Left ventricle myocardium inferior (tissue), 1 donor: ENCODE data around the gene SNRK. TPM values are rescaled to one million over a fixed set of nuclear protein-coding genes. Genes with fewer than 3 reads are reported as not detected.

Experiments
- DNase-seq: peaks from one replicate; pipeline ENCODE4 v3.0.0-alpha.2; 2020
- H3K27ac ChIP-seq: fragments of 200-600 bp; replicated peaks from 2 replicates; pipeline ENCODE4 v1.8.0; 2021
- H3K27me3 ChIP-seq: fragments of 200-600 bp; 2 replicates; pipeline ENCODE4 v1.8.0; 2021; ENCODE audit warnings: low read depth
- H3K36me3 ChIP-seq: fragments of 200-600 bp; 2 replicates; pipeline ENCODE4 v1.8.0; 2021
- H3K4me1 ChIP-seq: fragments of 200-600 bp; 2 replicates; pipeline ENCODE4 v1.8.0; 2021
- H3K4me3 ChIP-seq: fragments of 200-600 bp; 2 replicates; pipeline ENCODE4 v1.8.0; 2021; ENCODE audit warnings: mild to moderate bottlenecking, moderate library complexity
- H3K9me3 ChIP-seq: fragments of 200-600 bp; replicated peaks from 2 replicates; pipeline ENCODE4 v1.8.0; 2021
- intact Hi-C: fragments of 100-400 bp; cut with micrococcal nuclease; formaldehyde crosslinking; loops from one replicate; pipeline ENCODE4 v1.11.0; 2022
- total RNA-seq: library from RNA; stranded (reverse); fragmentation: NEBNext Ultra II Directional; extraction: Animal tissue kit (Norgen Biotek cat#: 25700); gene quantifications from one replicate; pipeline ENCODE4 v1.2.1, GENCODE V29; 2021
- TF ChIP-seq, protein P1 (sequence below): fragments of 200-600 bp; IDR thresholded peaks from 2 replicates; pipeline ENCODE4 v1.8.0; 2021; ENCODE audit warnings: antibody characterized with exemption, mild to moderate bottlenecking, borderline replicate concordance
- donor health status: DM: no; HTN: yes; CAD: no; lungs with severe emphysema.

SNRK gene
- total RNA-seq, 1 donor from 2014 or later = 23.1 TPM

DNA sequence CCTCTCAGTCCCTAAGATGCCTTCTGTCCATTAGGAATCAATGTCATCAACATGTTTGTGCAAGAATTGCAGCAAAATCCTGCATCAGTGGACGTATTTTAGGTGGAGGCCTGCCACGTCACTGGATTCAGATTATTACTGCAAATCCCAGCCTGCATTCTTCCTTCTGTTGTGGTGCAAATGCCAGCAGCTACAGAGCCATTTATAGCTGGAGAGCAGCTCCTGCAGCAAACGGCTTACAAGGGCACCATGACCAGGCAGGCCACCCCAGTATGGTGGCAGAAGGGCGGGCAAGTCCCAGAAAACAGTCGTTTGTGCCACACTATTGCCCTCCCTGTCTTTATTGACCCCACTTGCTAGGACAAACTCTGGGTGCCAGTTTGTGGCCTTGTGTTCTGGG, 74.7 kb downstream of the SNRK start:
- Histone ChIP-seq H3K9me3 (peaks cover 6% of the 10 kb centered on the region), H3K4me3 (no peak overlapping the region), H3K36me3 (no peaks in the 10 kb centered on the region), H3K27ac (peak overlapping the region; percentile 74), H3K4me1 (peaks cover 36% of the 10 kb centered on the region), H3K27me3 (no peaks in the 10 kb centered on the region)
- TF ChIP-seq, protein P1, sequence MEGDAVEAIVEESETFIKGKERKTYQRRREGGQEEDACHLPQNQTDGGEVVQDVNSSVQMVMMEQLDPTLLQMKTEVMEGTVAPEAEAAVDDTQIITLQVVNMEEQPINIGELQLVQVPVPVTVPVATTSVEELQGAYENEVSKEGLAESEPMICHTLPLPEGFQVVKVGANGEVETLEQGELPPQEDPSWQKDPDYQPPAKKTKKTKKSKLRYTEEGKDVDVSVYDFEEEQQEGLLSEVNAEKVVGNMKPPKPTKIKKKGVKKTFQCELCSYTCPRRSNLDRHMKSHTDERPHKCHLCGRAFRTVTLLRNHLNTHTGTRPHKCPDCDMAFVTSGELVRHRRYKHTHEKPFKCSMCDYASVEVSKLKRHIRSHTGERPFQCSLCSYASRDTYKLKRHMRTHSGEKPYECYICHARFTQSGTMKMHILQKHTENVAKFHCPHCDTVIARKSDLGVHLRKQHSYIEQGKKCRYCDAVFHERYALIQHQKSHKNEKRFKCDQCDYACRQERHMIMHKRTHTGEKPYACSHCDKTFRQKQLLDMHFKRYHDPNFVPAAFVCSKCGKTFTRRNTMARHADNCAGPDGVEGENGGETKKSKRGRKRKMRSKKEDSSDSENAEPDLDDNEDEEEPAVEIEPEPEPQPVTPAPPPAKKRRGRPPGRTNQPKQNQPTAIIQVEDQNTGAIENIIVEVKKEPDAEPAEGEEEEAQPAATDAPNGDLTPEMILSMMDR = no peak
- intact Hi-C loops = no loop called here
- no peak for DNase-seq

DNA sequence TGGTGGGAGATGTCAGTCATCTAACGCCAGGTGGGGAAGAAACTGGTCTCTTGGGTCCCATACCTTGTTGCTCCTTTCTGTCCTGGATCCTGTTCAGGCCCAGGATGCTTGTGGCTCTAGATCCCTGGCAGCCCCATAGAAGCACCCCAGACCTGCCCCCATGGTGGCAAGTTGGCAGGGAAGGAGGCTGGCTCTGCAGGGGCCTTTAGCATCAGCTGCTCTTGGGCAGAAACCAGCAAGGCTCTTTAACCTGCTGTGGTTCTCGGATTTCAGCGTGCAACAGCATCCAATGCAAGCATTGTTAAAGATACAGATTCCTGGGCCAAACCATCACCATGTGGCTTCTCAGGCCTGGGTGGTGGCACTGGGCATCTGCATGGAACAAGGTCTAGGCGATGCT, 75.8 kb downstream of the SNRK start:
- TF ChIP-seq, protein P1 = no peak
- Histone ChIP-seq H3K27ac (peak overlapping the region; percentile 74), H3K4me3 (no peak overlapping the region), H3K4me1 (peaks cover 44% of the 10 kb centered on the region), H3K36me3 (no peaks in the 10 kb centered on the region), H3K9me3 (no peaks in the 10 kb centered on the region), H3K27me3 (no peaks in the 10 kb centered on the region)
- DNase-seq = no peak
- intact Hi-C loops = no loop called here

DNA sequence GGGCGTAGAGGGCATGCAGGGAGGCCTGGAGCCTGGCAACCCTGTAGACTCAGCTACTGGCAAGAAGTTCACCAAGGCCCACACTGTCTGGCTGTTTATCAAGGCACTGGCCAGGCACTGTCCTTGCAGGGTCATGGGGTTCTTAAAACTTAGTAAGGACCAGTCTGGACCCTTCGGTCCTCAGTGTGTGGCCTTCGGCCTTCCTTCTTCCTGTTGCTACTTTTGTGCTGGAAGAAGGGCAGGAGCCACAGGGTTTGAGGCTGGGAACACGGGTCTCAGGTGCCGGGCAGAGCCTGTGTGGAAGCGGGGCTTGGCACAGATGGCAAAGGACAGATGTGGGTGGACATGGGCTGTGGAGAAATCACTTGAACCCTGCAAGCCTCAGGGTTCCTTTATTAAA, 76.6 kb downstream of the SNRK start:
- TF ChIP-seq, protein P1 = no peak
- Histone ChIP-seq H3K36me3 (no peaks in the 10 kb centered on the region), H3K4me1 (peaks cover 44% of the 10 kb centered on the region), H3K4me3 (no peak overlapping the region), H3K27me3 (no peaks in the 10 kb centered on the region), H3K27ac (peak overlapping the region; percentile 74), H3K9me3 (no peaks in the 10 kb centered on the region)
- no peak for DNase-seq
- intact Hi-C loops = no loop called here

DNA sequence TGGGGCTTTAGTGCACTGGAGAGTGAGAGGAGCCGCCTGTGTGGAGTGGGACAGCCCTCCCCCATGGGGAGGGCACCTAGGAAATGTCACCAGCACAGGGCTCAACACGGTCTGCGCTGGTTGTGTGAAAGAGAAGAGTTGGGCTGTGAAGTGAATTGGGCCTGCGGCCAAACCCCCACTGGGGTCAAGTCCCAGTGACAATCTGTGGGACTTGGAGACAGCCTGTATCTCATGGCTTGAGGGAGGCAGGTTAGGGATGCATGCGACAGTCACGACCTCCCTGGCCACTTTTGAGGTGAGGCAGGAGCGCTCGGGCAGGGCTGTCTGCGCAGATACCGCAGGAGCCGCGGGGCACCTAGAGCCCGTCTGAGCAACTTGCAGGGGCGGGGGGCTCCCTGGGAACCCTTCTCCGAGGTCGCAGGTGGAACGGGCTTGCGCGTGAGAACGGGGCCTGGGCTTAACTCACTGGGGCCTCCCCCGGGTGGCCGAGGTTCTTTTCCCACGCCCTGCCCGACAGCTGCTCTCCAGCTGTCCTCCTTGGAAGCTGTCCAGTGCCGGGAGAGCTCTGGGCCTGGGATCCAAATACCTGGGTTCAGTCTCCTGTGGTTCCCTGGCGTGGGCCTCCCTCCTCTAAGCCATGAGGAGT, 77.4 kb downstream of the SNRK start:
- no peaks in the 10 kb centered on the region for H3K27me3 ChIP-seq
- peak overlapping the region; percentile 74 for H3K27ac ChIP-seq
- no peak overlapping the region for H3K4me3 ChIP-seq
- peaks cover 44% of the 10 kb centered on the region for H3K4me1 ChIP-seq
- H3K9me3 ChIP-seq = no peaks in the 10 kb centered on the region
- intact Hi-C loops = no loop called here
- TF ChIP-seq, protein P1 = no peak
- no peaks in the 10 kb centered on the region for H3K36me3 ChIP-seq
- peak; percentile 75 for DNase-seq

DNA sequence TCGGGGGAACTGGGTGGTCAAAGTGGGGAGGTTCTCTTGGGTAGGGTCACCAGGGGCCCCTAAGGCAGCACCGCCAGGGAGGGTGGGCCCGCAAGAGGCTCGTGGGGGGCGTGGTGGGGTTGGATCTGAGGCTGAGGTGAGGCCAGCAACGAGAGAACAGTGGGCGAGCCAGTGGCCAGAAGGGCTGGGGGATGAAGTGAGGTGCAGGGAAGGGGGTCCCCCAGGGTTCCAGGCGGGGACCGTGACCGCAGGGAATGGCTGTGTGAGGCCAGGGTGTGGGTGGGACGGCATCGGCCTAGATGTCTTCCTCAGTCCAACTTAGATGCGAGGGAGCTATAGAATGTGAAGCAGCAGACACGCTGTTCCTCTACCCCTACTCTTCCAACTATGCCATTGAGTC, 78.2 kb downstream of the SNRK start:
- Histone ChIP-seq H3K27ac (peak overlapping the region; percentile 74), H3K27me3 (no peaks in the 10 kb centered on the region), H3K4me1 (peaks cover 44% of the 10 kb centered on the region), H3K9me3 (no peaks in the 10 kb centered on the region), H3K4me3 (no peak overlapping the region), H3K36me3 (no peaks in the 10 kb centered on the region)
- no peak for DNase-seq
- intact Hi-C loops = no loop called here
- TF ChIP-seq, protein P1 = no peak
